ENCODE results near the gene LRRC37B. TPM values are rescaled to one million over a fixed set of nuclear protein-coding genes. Genes with fewer than 3 reads are reported as not detected.

Gene LRRC37B
- polyA plus RNA-seq, 1 experiment = 13.1 TPM

DNA sequence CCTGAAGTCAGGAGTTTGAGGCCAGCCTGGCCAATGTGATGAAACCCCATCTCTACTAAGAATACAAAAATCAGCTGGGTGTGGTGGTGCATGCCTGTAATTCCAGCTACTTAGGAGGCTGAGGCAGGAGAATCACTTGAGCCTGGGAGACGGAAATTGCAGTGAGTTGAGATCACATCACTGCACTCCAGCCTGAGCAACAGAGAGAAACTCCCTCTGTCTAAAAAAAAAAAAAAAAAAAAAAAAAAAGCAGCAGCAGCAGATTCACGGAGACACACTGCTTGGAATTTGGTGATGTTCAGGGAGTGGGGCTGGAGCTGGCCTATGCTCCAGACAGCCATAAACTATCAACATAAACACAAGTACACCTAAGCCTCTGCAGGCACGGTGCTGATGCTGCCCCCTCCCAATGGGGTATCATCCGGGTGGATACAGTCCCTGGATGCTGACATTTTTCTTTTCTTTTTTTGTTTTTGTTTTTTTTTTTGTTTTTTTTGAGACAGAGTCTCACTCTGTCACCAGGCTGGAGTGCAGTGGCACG is 95.5 kb downstream of the LRRC37B start:
- Histone ChIP-seq H3K4me3 (ENCODE audit: low read depth, low read length) (no peak overlapping the region), H3K9me3 (ENCODE audit: control insufficient read depth, insufficient read depth, low read length) (no peaks in the 10 kb centered on the region), H3K27me3 (ENCODE audit: control insufficient read depth, insufficient read depth, low read length) (peaks cover 2% of the 10 kb centered on the region), H3K27ac (ENCODE audit: low read depth, low read length) (no peak overlapping the region)
- ChIA-PET POLR2A (interaction anchor here (0.9 kb wide), 1 partner anchor 39 kb away, joined by 5 read pairs; the partner anchor contains the start of gene RHOT1), CTCF (interaction anchor here (0.6 kb wide), 1 partner anchor 251 kb away, joined by 4 read pairs; no protein-coding TSS in a partner anchor)
- TF ChIP-seq, protein P1, sequence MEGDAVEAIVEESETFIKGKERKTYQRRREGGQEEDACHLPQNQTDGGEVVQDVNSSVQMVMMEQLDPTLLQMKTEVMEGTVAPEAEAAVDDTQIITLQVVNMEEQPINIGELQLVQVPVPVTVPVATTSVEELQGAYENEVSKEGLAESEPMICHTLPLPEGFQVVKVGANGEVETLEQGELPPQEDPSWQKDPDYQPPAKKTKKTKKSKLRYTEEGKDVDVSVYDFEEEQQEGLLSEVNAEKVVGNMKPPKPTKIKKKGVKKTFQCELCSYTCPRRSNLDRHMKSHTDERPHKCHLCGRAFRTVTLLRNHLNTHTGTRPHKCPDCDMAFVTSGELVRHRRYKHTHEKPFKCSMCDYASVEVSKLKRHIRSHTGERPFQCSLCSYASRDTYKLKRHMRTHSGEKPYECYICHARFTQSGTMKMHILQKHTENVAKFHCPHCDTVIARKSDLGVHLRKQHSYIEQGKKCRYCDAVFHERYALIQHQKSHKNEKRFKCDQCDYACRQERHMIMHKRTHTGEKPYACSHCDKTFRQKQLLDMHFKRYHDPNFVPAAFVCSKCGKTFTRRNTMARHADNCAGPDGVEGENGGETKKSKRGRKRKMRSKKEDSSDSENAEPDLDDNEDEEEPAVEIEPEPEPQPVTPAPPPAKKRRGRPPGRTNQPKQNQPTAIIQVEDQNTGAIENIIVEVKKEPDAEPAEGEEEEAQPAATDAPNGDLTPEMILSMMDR (IDR thresholded peaks at IDR 0.05; ENCODE audit: low read depth, low read length) = no peak
- no peak for DNase-seq (ENCODE audit: low read depth, low spot score)

Small RNA genes lying within 50 kb of the gene (small RNA-seq; reads per million reads assigned to genes)
- gene AC090616.4 (ENCODE audit: insufficient read length, low read depth) (not detected), gene RNA5SP437 (ENCODE audit: insufficient read length, low read depth) (not detected)

Other genes starting within 250 kb of the LRRC37B start
- 55.2 and 61.1 TPM in 2 replicates for gene COPRS, start 148.1 kb upstream of the LRRC37B start, polyA plus RNA-seq (2011; rRNA removed)
- 33.3 and 44.4 TPM in 2 replicates for gene UTP6, start 105.7 kb upstream of the LRRC37B start, polyA plus RNA-seq (2011; rRNA removed)
- gene SUZ12, start 70.4 kb upstream of the LRRC37B start, polyA plus RNA-seq (2011; rRNA removed) = 16.4 and 24.1 TPM in 2 replicates
- 44.4 and 59.0 TPM in 2 replicates for gene RHOT1, start 135.1 kb downstream of the LRRC37B start, polyA plus RNA-seq (2011; rRNA removed)

Measured in AG04450 (cell line).